ENCODE results near the gene IGSF9. TPM values are rescaled to one million over a fixed set of nuclear protein-coding genes. Genes with fewer than 3 reads are reported as not detected.

Gene IGSF9
- total and polyA plus RNA-seq, 2 of the 13 experiments (the other 11 are each of a cell fraction or from before 2014, with no cell fraction given) = 0.03 TPM; not detected in 1

DNA sequence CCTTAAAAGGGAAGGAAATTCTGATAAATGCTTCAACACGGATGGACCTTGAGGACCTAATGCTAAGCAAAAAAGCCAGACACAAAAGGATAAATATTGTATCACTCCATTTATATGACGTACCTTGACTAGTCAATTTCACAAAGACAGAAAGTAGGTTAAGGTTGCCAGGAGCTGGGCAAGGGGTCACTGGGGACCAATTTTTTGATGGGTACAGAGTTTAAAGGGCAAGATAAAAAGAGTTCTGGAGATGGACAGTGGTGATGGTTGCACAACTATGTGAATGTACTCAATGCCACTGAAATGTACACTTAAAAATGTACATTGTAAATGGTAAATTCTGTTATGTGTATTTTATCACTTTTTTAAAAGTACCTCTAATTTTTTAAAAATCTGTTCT lies 40.7 kb upstream of the IGSF9 start:
- CTCF ChIA-PET (ENCODE audit: low intra/inter-chr PET ratio, low total read pairs) = no interaction called here
- Histone ChIP-seq H3K4me3 (replicated peaks in 1 of 3; ENCODE audit: insufficient read depth in 1 of 3, low read depth in 2 of 3, low read length in 3 of 3) (no peak overlapping the region), H3K27ac (ENCODE audit: extremely low read length, insufficient read depth, low read length) (no peak overlapping the region), H3K36me3 (replicated peaks in 1 of 2; ENCODE audit: control insufficient read depth in 1 of 2, insufficient read depth in 2 of 2, low read length in 2 of 2) (no peaks in the 10 kb centered on the region), H2AFZ (ENCODE audit: low read length) (no peak overlapping the region), H4K20me1 (ENCODE audit: insufficient read depth, low read length) (no peaks in the 10 kb centered on the region), H3K4me2 (ENCODE audit: low read depth, low read length) (no peak overlapping the region), H3K9me3 (ENCODE audit: low read length) (no peaks in the 10 kb centered on the region), H3K79me2 (ENCODE audit: insufficient read depth, low read length) (no peaks in the 10 kb centered on the region), H3K27me3 (ENCODE audit: control insufficient read depth in 1 of 2, insufficient read depth in 2 of 2, low read length in 2 of 2) (peaks cover 0 to 5% of the 10 kb centered on the region in 2 experiments; a peak in 3 of 5 replicates), H3K4me1 (ENCODE audit: insufficient read depth, low read length) (peaks cover 2% of the 10 kb centered on the region; the same call in 1 of the 2 replicates), H3K9ac (ENCODE audit: insufficient read depth, low read depth, low read length) (no peak overlapping the region)
- POLR2A ChIA-PET = no interaction called here
- in situ Hi-C loops (cut with HindIII; ENCODE audit: extremely low pct_ligation_motif_present, low pct_unique_long_range_greater_than_20kb) (no loop called here), intact Hi-C loops (cut with micrococcal nuclease; ENCODE audit: unreplicated experiment) (no loop called here)
- TF ChIP-seq ZNF549 (CRISPR knock-in tag; IDR thresholded peaks at IDR 0.05) (no peak), ZNF580 (CRISPR knock-in tag; IDR thresholded peaks at IDR 0.05; ENCODE audit: borderline replicate concordance, low read depth) (no peak), GMEB1 (CRISPR knock-in tag; IDR thresholded peaks at IDR 0.05; ENCODE audit: borderline replicate concordance) (no peak), TERF1 (CRISPR knock-in tag; IDR thresholded peaks at IDR 0.05) (no peak), ZNF382 (CRISPR knock-in tag; IDR thresholded peaks at IDR 0.05; ENCODE audit: borderline replicate concordance) (no peak)
- BruUV-seq (replicated peaks) = no TSS peak
- 41% methylated on average over 2 of the region's 2 CpGs for WGBS (ENCODE audit: low lambda C conversion rate)
- no peak for FAIRE-seq
- no peak for DNase-seq (ENCODE audit: low spot score)
- no peak for ATAC-seq
